Panc1 (cell line): ENCODE measurements around the gene FPR2.

Source experiments
- CTCF ChIP-seq: fragments of 450-650 bp; IDR thresholded peaks from 2 replicates; pipeline ENCODE4 v1.5.1; 2017; ENCODE audit warnings: mild to moderate bottlenecking
- TCF7L2 ChIP-seq: IDR thresholded peaks from 2 replicates; pipeline ENCODE4 v1.6.1; 2011; ENCODE audit warnings: mild to moderate bottlenecking, low read depth, low read length, inconsistent platforms

GRCh38 chr19:51792932-51793331 is 32.0 kb downstream of the FPR2 start:
- no peak for TF ChIP-seq CTCF
- no peak for TF ChIP-seq TCF7L2
